Measurements from ENCODE around the gene KIAA0232. TPM values are rescaled to one million over a fixed set of nuclear protein-coding genes. Genes with fewer than 3 reads are reported as not detected.
A peak's percentile ranks its signal among the peaks of the same experiment; 100 is the strongest.

Gene KIAA0232
- total RNA-seq, 4 donors from 2014 or later, result 19.2 to 52.1 (median 24.6) TPM

DNA sequence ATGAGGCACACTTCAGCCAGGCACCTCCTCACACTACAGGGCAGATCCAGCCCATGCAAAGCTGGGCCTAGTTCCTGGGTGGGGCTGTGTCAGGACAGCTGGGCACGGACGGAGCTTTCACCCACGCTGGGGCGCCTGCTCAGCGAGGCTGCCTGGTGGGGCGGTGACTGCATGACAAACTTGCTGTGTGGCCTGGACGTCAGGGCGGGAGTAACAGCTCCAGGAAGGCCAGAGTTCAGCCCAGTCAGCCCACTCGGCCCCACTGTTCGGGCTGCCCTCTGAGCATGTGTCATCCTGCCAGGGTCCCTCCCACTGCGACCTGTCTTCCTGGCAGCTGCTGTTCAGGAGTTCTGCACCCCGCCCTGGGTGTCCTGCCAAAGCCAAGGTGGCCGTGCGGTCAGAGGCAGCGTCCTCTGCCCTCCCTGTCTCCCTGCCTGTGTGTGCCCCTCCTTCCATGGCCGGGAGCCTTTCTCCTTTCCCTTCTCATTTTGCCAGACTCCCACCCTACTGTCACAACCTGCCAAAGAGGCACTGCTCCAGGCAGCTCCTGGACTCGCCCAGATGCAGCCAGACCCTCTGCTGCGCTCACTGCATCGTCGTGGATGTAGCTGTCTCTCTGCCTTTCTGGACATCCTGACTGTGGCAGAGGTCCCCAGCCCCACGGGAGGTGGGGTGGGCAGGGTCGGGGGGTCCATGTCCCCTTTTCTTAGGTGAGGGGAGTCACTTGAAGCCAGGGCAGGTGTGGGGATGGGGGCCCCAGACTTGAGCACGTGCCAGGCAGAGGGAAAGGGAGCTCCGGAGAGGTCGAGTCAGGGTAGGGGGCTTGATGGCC lies 33.0 kb upstream of the KIAA0232 start:
- peak; percentile 57 to 91 for DNase-seq (ENCODE audit: low spot score in 2 of 2)
- intact Hi-C loops (cut with DNase I; ENCODE audit: low total_unique reads), result no loop called here
- WGBS, 2 donors, result 19 to 24% methylated on average over 17 to 21 of the region's 25 CpGs
- H3K4me3 ChIP-seq (ENCODE audit: low read depth, poor library complexity, severe bottlenecking), result no peak overlapping the region
- TF ChIP-seq, protein P1, sequence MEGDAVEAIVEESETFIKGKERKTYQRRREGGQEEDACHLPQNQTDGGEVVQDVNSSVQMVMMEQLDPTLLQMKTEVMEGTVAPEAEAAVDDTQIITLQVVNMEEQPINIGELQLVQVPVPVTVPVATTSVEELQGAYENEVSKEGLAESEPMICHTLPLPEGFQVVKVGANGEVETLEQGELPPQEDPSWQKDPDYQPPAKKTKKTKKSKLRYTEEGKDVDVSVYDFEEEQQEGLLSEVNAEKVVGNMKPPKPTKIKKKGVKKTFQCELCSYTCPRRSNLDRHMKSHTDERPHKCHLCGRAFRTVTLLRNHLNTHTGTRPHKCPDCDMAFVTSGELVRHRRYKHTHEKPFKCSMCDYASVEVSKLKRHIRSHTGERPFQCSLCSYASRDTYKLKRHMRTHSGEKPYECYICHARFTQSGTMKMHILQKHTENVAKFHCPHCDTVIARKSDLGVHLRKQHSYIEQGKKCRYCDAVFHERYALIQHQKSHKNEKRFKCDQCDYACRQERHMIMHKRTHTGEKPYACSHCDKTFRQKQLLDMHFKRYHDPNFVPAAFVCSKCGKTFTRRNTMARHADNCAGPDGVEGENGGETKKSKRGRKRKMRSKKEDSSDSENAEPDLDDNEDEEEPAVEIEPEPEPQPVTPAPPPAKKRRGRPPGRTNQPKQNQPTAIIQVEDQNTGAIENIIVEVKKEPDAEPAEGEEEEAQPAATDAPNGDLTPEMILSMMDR (IDR thresholded peaks at IDR 0.05), result peak in 1 of 3 donors; percentile 18
- no peak for TF ChIP-seq POLR2A (IDR thresholded peaks at IDR 0.05)

DNA sequence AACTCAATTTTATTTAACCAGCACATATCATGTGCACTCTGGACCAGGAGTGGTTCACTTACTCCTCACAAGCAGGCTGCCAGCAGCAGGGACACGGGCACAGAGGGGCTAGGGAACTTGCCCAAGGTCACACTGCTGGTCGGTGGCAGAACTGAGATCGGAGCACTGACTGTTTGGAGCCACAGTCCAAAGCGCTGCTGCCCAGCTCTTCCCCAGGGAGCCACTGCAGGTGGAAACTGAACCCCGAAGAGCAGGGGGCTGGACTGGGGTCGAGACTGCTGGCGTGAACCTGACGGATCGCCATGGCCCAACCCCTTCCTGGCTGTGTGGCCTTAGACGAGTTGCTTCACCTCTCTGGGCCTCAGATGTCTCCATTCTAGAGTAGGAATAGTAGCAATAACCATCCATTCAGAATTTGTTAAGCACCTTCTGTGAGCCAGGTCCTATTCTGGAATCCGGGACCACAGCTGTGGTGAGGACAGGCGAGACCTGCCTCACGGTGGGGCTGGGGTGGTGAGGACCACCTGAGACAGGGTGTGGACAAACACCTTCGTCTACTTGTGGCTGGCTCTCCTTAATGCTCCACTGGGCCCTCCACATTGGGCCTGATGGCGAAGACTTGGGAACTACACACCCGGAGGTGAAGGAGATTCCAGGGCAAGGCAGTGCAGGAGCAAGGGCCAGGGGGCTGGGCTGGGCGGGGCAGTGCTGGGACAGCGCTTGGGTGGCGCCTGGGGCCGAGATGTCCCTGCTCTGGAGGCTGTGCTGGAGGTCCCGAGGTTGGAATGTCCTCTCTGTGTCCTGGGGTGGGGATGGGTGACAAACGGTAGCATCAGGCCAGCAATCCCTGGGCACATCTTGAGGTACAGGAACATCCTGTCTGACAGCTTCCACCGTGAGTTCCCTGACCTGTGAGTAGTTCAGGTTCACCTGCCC lies 32.0 kb upstream of the KIAA0232 start:
- TF ChIP-seq POLR2A (IDR thresholded peaks at IDR 0.05), result no peak
- TF ChIP-seq, protein P1 (IDR thresholded peaks at IDR 0.05), result no peak
- intact Hi-C loops (cut with DNase I; ENCODE audit: low total_unique reads), result no loop called here
- no peak overlapping the region for H3K4me3 ChIP-seq (ENCODE audit: low read depth, poor library complexity, severe bottlenecking)
- DNase-seq (ENCODE audit: low spot score in 2 of 2), result no peak
- 74 to 77% methylated on average over 23 of the region's 23 CpGs for WGBS, 2 donors

DNA sequence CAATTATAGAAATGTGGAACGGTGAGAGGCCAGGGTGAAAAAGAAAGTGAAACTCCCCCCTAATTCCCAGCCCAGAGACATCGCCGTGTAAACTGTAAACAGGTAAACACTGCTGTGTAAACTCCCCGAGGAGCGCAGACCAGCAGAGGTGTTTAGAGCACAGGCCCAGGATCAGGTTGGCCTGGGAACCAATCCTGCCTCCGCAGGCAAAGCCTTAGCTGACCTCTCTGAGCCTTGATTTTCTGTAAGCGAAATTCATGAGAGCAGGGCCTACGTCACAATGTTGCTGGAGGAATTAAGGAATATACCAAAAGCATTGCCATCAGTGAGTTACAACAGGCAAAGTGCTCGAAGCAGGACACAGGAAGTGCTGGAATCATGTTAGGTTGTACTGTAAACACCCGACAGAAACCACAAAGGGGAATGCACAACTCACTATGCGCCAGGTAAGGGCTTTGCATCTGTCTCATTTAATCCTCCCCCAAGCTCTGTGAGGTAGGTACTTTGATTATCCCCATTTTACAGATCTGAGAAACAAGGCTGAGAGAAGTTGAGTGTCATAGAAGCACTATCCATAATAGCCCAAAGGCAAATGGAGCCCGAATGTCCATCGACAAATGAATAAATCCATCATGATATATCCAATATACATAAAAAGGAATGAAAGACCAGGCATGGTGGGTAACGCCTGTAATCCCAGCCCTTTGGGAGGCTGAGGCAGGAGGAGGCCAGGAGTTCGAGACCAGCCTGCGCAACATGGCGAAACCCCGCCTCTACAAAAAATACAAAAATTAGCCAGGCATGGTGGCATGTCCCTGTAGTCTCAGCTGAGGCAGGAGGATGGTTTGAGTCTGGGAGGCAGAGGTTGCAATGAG lies 30.7 kb upstream of the KIAA0232 start:
- H3K4me3 ChIP-seq (ENCODE audit: low read depth, poor library complexity, severe bottlenecking), result no peak overlapping the region
- DNase-seq (ENCODE audit: low spot score in 2 of 2), result no peak
- intact Hi-C loops (cut with DNase I; ENCODE audit: low total_unique reads), result no loop called here
- no peak for TF ChIP-seq POLR2A (IDR thresholded peaks at IDR 0.05)
- TF ChIP-seq, protein P1 (IDR thresholded peaks at IDR 0.05), result no peak
- 84 to 85% methylated on average over 18 of the region's 18 CpGs for WGBS, 2 donors

DNA sequence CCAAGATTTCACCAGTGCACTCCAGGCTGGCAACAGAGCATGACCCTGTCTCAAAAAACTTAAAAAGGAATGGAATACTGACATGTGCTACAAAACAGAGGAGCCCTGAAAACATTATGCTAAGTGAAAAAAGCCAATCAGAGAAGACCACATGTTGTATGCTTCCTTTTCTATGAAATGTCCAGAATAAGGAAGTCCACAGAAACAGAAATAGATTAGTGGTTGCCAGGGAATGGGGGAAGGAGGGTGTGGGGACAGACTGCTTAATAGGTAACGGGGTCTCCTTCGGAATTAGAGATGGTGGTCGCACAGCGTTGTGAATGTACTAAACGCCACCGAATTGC lies 30.1 kb upstream of the KIAA0232 start:
- no peak for DNase-seq (ENCODE audit: low spot score in 2 of 2)
- TF ChIP-seq POLR2A (IDR thresholded peaks at IDR 0.05), result no peak
- TF ChIP-seq, protein P1 (IDR thresholded peaks at IDR 0.05), result no peak
- 84 to 85% methylated on average over 6 of the region's 6 CpGs for WGBS, 2 donors
- intact Hi-C loops (cut with DNase I; ENCODE audit: low total_unique reads), result no loop called here
- H3K4me3 ChIP-seq (ENCODE audit: low read depth, poor library complexity, severe bottlenecking), result no peak overlapping the region

DNA sequence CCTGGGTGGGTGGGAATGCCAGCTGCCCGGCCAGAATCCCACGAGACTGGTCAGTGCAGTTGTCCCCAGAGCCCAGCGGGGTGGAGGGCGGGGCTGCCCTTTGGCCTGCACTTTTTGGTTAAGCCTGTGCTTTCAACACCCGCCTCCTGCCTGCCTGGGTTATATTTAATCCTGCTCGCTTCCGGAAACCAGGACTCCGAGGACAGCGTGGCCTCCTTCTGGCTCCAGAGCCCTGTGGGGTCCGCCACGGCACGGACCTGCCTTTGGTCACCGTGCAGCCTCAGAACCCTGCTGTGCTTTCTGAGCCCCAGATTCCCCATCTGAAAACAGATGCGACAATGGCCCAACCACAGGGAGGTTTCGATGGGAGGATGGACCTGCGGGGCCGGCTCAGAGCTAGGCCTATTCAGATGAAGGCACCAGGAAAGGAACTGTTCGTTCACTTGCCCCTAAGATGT lies 29.4 kb upstream of the KIAA0232 start:
- 86 to 92% methylated on average over 18 of the region's 18 CpGs for WGBS, 2 donors
- DNase-seq (ENCODE audit: low spot score in 2 of 2), result no peak
- TF ChIP-seq, protein P1 (IDR thresholded peaks at IDR 0.05), result no peak
- no peak for TF ChIP-seq POLR2A (IDR thresholded peaks at IDR 0.05)
- no peak overlapping the region for H3K4me3 ChIP-seq (ENCODE audit: low read depth, poor library complexity, severe bottlenecking)
- intact Hi-C loops (cut with DNase I; ENCODE audit: low total_unique reads), result no loop called here
